ENCODE measurements around the gene PFKL.
A peak's percentile ranks its signal among the peaks of the same experiment; 100 is the strongest.
"Not testable (repeated sequence)": the region's sequence is repeated elsewhere in the genome, so short reads cannot be mapped to it uniquely, and the experiment has no call there.

The PFKL gene

DNA sequence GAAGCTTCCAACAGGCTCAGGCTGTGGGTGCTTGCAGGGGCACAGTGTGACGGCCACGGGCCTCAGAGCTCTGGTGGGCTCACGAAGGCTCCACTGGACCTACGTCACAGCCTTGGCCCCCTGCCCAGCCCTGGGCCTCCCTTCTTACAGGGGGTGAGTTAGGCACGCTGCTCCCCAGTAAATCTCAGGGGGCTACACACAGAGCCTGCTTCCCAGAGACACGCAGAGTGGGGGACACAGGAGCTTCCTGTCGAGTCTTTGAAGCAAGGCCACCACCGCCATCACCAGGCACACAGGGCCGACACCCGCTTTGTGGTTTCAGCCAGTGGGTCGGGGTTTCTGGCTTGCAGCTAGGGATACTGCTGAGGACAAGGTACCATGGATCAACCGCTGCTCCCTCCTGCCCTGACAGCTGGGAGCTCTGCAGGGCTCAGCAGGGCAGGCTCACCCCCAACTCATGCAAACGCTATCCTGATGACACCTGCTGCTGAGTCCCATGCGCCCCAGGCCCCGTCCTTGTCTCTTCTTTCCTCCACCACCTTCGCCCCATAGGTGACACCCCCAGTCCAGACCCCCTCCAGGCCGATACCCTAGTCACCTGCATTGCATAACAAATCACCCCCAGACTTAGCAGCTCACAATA lies 44.8 kb downstream of the PFKL start:
- DNase-seq (ENCODE audit: low spot score) = no peak

DNA sequence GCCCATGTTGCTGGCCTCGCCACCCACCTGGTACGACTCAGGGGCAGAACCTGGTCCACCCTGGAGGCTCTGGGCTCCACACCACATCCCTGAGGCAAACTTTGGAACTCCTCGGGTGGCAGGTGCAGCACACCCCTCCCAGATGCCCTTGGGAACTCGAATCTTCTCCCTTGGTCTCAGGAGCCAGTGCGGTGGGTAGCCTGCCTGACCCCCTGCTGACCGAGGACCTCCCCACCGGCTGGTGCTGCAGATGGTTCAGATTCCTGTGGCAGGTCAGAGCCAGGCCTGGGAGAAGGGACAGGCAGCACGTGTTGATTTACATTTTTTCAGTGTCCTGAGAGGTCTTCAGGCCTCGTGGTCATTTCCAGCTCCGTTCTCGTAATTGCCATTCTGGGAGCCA lies 45.6 kb downstream of the PFKL start:
- no peak for DNase-seq (ENCODE audit: low spot score)

DNA sequence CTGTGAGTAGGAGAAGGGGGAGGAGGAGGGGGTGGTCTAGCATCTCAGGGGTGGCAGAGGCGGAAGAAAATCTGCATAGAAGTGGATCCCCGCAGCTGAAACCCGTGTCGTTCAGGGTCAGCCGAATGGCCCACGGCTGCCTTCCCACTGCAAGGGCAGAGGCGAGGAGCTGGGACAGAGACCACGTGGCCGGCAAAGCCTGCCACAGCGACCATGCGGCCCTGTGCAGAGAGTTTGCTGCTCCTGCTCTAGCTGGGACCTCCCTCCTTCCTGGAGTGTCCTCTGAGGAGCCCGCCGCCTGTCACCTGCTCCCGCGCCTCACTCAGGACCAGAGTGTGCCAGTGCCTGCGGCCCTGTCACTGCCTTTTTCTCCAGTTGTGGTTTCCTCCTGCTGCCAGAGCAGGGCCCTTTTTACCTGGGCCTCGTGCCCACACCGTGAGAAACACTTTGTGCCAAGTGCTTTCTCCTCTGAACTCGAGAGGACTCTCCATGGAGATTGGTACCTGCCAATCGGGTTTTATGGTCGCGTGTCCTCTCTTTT lies 48.1 kb downstream of the PFKL start:
- DNase-seq (ENCODE audit: low spot score) = no peak

DNA sequence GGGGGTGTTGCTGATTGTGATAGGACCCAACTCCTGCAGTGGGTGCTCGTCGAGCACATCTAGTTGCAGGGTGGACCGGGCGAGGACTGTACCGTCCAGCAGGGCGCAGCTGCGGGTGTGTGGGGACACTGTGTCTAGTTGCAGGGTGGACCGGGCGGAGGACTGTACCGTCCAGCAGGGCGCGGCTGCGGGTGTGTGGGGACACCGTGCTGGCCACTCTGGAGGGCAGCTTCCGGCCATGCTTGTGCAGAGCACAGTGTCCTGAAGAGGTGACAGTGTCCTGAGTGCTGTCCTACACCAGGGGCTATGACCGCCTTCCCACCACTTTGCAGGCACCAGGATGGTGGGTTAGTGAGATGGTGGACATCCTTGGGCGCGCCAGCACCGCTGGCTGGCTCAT lies 49.0 kb downstream of the PFKL start:
- no peak for DNase-seq (ENCODE audit: low spot score)

DNA sequence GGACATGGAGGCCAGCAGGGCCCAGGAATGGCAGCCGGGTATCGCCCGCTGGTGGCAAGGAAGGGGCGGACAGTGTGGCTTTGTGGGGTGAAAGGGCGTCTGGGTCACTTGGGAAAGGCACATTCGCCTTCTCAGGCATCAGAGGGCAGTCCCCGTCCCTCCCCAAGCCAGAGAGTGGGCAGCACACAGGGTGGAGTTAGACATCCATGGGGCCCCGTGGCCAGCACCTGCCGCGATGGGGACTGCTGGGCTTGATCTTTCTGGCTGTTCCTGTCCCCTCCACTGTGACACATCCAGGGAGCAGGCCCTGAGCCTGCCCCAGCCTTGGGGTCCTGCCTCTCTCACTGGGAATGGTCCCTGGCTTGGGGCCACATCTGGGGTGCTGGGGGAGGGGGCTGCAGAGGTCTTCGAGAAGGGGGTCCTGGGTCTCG lies 49.6 kb downstream of the PFKL start:
- DNase-seq (ENCODE audit: low spot score) = no peak

DNA sequence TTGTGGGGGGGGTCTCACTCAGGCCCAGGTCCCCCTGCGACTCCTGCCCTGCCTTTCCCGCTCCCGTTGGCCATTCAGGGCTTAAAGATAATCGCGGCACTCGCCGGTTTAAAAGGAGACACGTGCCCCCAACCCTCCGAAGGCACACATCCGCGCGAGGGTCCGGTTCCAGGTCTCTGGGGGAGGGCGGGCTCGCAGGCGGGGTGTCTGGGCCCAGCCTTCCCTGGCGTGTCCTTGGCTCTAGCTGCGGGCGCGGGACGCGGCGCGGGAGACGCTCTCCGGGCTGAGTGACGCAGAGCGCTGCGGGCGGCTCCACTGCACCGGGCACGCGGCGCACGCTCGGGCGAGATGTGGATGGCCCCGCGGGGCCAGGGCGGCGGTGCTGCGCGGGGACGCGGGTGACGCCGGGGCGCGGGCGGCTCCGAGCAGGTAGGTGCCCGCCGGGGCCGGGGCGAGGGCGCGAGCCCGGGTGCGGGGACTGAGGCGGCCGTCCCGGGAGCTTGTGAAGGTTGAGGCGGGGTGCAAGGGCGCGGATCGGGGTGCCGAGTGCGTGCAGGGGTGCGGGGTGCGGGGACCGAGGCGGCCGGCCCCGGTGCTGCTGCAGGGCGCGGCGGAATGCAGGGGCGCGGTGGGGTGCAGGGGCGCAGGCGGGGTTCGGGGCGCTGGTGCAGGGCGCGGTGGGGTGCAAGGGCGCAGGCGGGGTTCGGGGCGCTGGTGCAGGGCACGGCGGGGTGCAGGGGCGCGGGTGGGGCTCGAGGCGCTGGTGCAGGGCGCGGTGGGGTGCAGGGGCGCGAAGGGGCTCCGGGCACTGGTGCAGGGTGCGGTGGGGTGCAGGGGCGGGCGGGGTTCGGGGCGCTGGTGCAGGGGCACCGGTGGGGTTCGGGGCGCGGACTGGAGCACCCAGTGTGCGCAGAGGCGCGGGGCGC lies 50.3 kb downstream of the PFKL start:
- no peak for DNase-seq (ENCODE audit: low spot score)

DNA sequence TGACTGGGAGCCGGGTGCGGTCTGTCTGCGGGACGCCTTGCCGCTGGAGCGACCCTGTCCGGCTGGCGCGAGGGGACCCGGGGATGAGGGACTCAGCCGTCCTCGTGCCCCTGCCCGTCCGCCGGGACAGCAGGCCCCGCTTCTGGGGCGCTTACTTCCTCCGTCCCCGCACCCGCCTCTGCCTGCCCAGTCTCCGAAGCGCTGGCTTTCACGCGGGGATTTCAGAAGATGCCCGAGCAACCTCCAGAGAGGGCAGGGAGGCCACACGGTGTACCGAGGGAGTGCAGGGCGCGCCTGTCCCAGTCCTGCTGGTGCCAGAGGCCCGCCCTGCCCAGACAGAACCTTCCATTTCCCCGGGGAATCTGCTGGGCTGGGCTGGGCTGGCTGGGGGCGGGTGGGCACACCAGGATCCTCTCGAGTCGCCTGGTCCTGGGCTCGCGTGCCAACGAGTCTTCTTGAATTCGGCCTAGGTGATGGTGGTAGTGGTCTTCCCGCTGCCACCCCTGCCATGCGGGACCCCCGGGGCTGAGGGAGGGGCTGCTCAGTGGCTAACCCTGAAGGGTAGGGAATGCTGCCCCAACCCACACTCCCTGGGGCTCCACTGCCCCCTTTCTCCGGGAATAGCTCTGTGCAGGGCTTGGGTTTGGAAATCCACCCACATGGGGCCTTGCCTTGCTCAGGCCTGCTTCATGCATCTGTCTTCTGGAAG lies 51.1 kb downstream of the PFKL start:
- no peak for DNase-seq (ENCODE audit: low spot score)

DNA sequence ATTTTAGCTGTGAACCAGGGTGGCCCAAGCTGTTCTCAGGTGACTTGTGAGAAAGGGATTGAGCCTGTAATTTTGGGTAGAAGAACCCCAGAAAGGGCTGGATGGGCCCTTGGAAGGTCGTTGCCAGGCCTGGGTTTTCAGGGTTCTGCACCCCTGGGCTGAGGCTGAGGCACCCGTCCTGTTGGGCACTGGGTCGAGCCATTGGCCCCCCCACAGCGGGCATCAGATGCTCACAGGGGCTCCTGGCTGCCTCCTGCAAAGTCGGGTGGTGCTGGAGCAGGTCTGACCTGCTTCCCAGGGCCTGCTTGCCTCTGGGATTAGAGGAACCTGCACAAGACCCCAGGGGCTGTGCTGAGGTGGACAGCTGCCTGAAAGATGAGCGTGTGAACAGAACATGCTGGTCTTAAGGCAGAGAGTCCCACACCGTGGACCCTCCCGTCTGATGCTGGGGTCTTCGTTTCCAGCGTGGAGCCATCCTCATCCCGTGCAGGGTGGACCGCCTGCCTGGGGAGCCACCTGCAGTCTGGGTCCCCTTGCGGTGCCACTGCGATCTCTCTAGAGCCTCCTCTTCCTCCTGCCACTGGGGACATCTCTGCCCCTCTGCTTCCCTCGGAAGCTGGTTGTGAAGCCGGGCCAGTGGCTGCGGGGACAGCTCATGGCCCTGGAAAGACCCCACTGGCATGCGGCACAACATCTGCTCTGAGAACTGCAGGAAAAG lies 51.8 kb downstream of the PFKL start:
- DNase-seq (ENCODE audit: low spot score) = no peak

DNA sequence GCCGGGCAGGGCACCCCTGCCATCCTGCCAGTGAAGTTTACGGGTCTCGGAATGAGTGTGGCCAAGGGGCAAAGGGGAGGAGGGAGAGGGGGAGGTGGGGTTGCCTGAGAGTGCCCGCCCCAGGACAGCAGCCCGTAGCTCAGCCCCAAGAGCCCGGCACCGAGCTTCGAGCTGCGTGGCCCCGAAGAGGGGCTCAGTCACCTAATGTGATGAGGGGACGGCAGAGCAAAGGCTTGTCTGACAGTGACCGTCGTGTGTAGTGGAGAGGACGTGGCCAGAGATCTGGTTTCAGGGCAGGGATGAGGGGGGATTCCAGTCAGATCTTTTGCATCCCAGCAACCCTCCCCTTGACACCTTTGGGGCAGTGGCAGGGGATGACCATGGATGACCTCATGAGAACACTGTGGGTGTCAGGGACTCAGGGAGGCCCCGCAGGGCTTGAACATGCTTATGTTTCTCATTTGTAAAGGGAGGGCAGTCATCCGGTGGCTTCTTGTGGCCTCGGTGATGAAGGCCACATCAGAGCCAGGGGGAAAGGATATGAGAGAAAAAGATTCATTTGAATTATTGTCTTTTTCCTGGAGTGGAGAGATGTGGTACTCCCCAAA lies 52.5 kb downstream of the PFKL start:
- DNase-seq (ENCODE audit: low spot score) = no peak

DNA sequence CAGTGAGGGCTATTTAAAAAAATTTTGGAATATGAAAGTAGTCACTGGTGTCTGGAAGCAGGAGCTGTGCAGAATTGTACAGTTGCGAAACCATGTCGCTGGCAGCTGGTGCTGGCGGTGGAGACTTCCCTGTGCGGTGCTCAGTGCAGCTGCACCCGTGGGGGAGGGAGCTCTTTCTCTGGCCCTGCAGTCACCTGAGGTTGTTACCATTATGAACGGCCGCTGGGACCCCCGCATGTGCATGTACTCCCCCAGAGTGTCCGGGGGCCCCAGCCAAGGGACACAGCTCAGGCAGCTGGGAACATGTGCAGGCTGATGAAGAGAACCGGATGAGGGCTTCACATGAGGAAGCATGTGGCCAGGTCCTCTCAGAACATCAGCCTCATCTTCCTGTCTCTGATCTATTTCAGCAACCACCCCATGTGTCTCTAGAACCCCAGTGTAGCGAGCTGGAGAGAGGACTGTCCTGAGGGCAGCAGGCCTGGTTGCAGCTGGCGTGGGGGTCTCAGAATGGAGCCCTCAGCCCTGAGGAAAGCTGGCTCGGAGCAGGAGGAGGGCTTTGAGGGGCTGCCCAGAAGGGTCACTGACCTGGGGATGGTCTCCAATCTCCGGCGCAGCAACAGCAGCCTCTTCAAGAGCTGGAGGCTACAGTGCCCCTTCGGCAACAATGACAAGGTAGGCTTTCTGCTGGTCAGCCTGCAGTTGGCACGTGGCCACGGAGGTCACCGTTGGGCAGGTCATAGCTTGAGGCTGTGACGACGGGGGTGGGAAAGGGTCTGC lies 53.5 kb downstream of the PFKL start, which contains the start of gene TRPM2:
Gene TRPM2 (plus strand): TSS at position 431 of the 780 bp plus-strand sequence. CDS start 80 bp downstream, at position 511.
- peak; percentile 69 for DNase-seq (ENCODE audit: low spot score)

DNA sequence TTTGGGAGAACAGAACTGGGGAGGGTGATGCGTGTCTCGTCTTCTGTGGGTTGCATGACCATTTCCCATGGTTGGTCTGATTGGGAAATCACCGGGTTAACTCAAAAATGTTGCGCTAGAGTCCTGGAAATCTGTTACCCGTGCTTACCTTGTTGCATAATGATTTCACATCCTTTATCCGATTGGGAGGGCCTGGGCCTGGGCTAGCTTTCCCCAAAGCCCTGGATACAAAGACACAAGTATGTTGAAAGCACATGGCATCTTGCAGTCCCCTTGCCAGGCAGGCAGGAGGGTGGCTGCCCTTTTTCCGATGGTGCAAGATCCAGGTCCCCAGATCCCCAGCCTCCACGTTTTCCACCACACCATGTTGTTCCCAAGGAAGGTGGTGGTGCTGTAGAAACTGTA lies 54.1 kb downstream of the PFKL start:
- DNase-seq (ENCODE audit: low spot score) = no peak

DNA sequence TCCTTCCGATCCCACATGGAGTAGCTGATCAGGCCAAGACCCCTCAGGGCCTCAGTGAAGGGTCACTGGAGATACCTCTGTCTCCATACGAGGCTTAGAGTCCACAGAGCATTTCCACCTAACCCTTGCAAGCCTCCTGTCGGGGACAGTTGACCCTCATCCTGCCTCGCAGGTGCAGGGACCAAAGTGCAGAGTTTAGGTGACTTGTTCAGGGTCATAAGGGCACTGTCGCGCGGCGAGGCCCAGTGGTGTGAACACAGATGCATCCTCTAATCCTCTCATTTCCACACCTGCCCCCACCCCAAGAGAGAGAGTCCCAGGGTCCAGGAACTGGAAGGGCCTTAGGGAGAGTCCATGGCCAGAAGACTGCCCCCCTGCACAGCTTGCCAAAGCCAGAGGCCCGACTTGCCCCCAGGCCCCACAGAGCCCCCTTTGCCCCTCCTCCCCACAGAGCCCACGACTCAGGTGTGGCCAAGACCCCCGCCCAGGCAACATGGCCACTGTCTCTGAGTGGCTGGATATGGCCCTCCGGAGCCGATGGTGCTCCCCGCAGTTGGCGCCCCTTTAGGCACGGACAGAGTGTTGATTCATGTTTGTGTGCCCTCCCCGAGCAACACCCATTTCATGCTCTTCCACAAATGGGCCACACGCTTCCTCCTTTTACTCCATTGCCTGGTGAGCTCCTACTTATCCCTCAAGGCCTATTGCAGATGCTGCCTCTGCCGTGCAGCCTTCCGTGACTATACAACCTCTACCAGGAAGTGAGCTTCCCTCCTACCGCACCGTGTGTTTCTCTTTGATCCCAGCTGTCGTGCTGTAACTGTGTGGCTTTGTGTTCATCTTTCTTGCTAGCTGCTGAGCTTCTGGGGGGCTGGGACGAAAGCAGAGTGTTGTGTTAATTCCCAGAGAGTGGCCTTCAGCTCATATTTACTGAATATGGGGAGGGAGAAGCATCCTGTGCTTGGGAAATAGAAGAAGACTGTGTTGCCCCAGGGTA lies 55.2 kb downstream of the PFKL start:
- no peak for DNase-seq (ENCODE audit: low spot score)

DNA sequence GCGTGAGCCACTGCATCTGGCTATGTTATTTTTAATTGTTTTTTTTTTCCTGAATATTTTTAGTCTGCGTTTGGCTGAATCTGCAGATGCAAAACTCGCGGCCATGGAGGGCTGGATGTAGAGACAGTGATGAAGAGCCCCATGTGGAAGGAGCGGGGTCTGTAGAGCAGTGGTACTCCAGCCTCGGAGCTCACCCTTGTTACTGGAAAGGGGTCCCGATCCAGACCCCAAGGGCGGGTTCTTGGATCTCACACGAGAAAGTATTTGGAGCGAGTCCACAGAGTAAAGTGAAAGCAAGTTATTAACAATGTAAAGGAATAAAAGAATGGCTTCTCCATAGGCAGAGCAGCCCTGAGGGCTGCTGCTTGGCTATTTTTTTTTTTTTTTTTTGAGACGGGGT lies 56.3 kb downstream of the PFKL start:
- DNase-seq (ENCODE audit: low spot score) = no peak

DNA sequence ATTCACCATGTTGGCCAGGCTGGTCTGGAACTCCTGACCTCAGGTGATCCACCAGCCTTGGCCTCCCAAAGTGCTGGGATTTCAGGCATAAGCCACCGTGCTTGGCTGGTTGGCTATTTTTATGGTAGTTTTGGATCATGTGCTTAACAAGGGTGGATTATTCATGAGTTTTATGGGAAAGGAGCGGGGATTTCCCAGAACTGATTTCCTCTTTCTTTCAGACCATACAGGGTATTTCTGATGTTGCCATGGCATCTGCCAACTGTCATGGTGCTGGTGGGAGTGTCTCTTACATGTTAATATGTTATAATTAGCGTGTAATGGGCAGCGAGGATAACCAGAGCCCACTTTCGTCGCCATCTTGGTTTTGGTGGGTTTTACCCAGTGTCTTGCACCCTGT lies 56.8 kb downstream of the PFKL start:
- no peak for DNase-seq (ENCODE audit: low spot score)

DNA sequence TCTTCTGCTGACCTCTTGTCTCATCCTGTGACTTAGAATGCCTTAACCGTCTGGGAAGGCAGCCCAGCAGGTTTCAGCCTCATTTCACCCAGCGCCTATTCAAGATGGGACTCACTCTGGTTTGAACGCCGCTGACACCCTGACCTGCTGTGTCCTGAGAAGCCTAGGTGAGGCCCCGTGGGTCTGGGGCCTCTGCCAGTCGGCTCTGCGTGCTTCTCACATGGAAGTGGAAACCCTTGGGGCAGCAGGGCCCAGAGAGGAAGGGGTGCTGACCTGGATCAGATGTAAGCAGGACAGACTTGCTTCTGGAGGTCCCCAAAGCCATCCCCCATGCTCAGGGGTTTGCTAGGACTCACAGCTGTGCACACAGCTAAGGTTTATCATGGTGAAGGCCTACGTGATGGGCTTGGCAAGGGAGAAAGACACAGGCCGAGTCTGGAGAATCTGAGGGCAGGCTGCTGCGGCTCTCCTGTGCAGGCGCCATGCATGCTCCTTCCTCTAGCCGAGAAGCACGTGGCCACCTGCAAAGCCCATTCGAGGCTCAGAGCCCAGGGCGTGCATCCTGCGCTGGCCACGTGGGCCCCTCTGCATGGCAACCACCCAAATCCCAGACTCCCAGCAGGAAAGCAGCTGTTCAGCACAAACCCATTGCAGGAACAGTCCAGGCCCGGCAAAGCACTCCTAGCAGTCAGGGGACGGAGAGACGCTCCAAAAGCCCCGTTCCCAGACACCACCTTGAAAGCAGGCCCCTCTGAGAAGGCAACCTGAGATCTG lies 57.4 kb downstream of the PFKL start:
- DNase-seq (ENCODE audit: low spot score) = no peak

DNA sequence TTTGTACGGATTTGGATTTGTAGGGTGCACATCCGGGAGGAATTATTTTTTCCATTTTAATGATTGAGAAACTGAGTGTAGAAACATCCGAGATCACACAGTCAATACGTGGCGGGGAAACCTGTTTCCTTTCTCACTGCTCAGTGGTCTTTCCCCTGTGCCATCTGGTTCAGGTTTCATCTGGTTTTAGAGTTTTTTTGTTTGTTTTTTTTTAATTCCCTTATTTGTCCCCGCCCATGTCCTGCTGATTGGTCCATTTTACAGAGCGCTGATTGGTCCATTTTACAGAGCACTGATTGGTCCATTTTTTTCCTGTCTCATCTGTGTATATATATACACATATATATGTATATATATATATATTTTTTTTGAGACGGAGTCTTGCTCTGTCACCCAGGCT lies 59.5 kb downstream of the PFKL start:
- DNase-seq (ENCODE audit: low spot score) = no peak

DNA sequence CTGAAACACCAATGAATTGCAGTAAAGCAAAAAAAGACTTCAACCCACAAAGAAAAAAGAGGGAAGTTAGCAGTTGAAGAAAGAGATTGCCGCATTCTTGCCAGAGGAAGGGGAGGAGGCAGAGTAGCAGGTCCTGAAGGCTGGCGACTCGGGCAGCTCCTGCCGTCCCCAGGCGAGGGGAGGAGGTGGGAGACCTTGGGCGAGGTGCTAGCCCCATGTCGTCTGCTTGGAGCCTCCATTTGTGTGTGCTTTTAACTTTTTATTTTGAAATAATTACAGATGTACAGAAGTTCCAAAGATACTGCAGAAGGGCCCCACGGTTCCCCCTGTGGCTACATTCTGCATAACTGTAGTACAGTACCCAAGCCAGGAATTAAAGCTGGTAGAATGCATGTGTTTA lies 60.3 kb downstream of the PFKL start:
- no peak for DNase-seq (ENCODE audit: low spot score)

DNA sequence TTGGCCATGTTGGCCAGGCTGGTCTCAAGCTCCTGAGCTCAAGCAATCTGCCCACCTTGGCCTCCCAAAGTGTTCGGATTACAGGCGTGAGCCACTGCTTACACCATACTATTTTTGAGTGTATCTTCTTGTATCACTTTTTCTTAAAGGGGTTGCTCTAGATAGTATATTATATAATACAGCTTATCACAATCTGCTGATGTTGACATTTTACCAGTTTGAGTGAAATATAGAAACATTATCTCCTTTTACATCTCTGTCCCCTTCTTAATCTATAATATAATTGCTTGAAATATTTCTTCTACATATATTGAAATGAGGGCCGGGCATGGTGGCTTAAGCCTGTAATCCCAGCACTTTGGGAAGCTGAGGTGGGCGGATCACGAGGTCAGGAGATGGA lies 62.0 kb downstream of the PFKL start:
- DNase-seq (ENCODE audit: low spot score) = not testable (repeated sequence)

DNA sequence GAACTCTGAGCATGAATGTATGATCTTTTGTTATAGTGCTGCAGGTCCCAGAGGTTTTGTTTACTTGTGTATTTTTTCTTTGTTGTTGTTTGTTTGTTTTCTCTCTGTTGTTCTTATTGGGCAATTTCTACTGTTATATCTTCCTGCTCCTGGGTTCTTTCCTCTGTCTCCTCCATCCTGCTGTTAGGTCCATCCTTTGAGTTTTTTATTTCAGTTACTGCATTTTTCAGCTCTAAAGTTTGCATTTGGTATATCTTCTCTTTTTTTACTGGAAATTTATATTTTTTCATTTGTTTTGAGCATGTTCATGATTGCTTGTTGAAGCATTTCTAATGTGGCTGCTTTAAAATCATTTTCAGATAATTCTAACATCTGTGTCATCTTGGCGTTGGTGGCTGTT lies 63.4 kb downstream of the PFKL start:
- no peak for DNase-seq (ENCODE audit: low spot score)

All from pons (tissue), 1 donor.